Measurements from ENCODE around the gene CYP3A5.

CYP3A5 gene

GRCh38 chr7:99605527-99605926, 74.3 kb downstream of the CYP3A5 start:
- no peak for DNase-seq

- no peak for DNase-seq
Measured at GRCh38 chr7:99601656-99602310, 78.0 kb downstream of the CYP3A5 start.

GRCh38 chr7:99599836-99600235, 80.0 kb downstream of the CYP3A5 start:
- no peak for DNase-seq

Measured in RPMI8226 (cell line).